GM21360 (cell line): Measurements from ENCODE around the gene CENATAC.
A peak's percentile ranks its signal among the peaks of the same experiment; 100 is the strongest.
"Not testable (repeated sequence)": the region's sequence is repeated elsewhere in the genome, so short reads cannot be mapped to it uniquely, and the experiment has no call there.

ENCODE experiments used
- ATAC-seq: cut with Tn5 transposase; IDR thresholded peaks from one replicate; pipeline ENCODE4 v1.9.1; 2021; ENCODE audit warnings: mild to moderate bottlenecking, moderate library complexity; ENCODE audit not compliant: unreplicated experiment

Gene CENATAC, protein sequence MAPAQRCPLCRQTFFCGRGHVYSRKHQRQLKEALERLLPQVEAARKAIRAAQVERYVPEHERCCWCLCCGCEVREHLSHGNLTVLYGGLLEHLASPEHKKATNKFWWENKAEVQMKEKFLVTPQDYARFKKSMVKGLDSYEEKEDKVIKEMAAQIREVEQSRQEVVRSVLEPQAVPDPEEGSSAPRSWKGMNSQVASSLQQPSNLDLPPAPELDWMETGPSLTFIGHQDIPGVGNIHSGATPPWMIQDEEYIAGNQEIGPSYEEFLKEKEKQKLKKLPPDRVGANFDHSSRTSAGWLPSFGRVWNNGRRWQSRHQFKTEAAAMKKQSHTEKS

DNA sequence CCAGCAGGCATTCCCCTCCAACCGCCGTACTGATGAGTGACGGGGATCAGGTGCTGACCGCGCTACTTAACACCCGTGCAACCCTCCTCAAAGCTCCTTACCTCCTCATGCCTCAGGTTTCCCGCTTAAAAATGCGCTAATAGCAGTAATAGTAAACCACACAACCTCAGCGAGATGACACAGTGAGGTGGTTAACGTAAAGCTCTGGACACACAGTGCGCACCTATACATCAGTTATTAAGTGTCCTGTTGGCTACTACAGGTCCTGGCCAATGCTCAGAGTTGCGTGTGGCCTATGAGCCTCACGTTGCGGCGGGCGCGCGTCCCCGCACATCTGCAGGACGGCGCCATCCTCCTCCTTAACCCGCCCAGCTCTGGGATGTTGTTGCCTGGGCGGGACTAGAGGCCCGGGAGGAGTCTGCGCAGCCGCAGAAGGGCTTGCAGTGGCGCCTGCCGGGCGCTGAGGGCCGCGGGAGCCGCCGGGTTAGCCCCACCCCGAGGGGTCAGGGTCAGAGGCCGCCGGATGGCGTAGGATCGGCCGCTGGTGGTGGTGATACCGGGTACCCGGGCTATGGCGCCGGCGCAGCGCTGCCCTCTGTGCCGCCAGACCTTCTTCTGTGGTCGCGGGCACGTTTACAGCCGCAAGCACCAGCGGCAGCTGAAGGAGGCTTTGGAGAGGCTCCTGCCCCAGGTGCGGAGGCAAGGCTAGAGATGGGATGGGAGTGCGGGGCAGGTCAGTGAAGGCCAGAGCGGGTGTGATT is at the start of gene CENATAC:
CENATAC (plus strand) TSS at position 512 of the 761 bp plus-strand sequence; CDS start at position 572, 60 bp downstream.
- peak; percentile 86 for ATAC-seq

GRCh38 chr11:118953265-118953664 is 44.7 kb upstream of the CENATAC start:
- ATAC-seq = no peak

DNA sequence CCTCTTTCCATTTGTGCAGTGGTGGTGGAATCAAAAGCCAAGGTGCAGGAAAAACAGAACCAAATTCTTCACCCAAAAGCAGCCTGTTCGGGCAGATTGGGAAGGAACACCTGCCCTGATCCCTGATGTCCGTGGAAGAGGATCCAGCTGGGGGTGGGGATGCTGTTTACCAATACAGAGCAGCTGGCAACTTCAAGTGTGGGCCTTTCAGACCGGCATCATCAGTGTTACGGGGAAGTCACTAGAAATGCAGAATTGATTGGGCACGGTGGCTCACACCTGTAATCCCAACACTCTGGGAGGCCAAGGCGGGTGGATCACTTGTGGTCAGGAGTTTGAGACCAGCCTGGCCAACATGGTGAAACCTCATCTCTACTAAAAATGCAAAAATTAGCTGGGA is 44.0 kb upstream of the CENATAC start:
- not testable (repeated sequence) for ATAC-seq

DNA sequence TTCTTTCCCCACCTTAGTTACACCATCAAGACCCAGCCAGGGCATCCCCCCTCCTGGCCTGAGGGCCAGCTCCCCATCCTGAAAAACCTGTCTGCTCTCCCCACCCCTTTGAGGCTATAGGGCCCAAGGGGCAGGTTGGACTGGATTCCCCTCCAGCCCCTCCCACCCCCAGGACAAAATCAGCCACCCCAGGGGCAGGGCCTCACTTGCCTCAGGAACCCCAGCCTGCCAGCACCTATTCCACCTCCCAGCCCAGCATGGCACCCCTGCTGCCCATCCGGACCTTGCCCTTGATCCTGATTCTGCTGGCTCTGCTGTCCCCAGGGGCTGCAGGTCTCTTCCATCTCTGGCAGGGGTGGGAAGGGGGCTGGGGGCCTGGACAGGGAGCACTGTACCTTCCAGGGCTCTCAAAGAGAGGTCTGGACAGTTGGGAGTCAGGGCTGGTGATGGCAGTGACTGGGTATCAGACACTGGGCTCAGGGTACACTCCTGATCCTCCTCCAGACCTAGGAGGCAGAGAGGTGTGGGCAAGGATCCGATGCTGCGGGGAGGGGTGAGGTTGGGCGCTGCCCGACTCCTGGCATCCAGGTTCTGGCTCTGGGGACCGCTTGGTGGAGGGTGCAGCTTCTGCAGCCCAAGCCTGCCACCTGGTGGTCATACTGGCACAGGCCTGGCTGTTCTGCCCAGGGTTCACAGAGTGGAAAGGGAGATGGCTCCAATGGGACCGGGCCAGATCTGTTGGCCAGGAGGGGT is 41.7 kb upstream of the CENATAC start, which contains the start of gene UPK2:
UPK2 (plus strand) TSS at position 205 of the 753 bp plus-strand sequence; CDS start at position 258, 53 bp downstream.
- ATAC-seq = no peak

- ATAC-seq = no peak
These were observed 41.0 kb upstream of the CENATAC start for GRCh38 chr11:118956847-118957469.

- no peak for ATAC-seq
These were observed 40.4 kb upstream of the CENATAC start for GRCh38 chr11:118957549-118957948.

GRCh38 chr11:118957968-118958367 is 40.0 kb upstream of the CENATAC start:
- ATAC-seq = no peak

GRCh38 chr11:118958577-118958976 is 39.4 kb upstream of the CENATAC start:
- no peak for ATAC-seq

- ATAC-seq = no peak
These were observed 36.7 kb upstream of the CENATAC start for GRCh38 chr11:118961189-118961588.

- ATAC-seq = no peak
These were observed 36.3 kb upstream of the CENATAC start for GRCh38 chr11:118961591-118961990.

DNA sequence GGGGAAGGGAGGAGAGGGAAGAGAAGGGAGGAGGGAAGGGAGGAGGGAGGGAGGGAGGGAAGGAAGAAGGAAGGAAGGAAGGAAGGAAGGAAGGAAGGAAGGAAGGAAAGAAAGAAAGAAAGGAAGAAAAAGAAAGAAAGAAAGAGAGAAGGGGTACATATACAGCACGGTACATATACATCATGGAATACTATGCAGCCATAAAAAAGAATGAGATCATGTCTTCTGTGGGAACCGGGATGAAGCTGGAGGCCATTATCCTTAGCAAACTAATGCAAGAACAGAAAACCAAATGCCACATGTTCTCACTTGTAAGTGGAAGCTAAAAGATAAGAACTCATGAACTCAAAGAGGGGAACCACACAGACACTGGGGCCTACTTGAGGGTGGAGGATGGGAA is 28.4 kb upstream of the CENATAC start:
- ATAC-seq = not testable (repeated sequence)

GRCh38 chr11:118971646-118972045 is 26.3 kb upstream of the CENATAC start, which contains the start of gene FOXR1:
Gene FOXR1, plus strand, starts transcription at chr11:118971761. Its CDS starts 171 bp downstream, at chr11:118971932.
- ATAC-seq = no peak

DNA sequence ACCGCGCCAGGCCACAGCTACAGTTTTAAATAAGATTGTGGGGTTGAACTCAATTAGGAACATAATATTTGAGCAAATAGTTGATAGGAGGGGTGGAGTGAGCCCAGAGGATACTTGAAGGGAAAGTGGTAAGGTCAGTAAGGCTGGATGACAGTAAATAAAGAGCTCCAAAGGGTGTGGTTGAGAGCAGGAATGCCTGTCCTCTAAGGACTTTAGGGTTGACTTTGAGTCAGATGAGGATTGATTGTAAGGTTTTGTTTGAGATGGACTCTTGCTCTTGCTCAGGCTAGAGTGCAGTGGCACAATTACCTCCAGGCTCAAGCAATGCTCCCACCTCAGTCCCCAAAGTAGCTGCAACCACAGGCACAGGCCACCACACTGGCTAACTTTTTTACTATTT is 24.0 kb upstream of the CENATAC start:
- no peak for ATAC-seq

GRCh38 chr11:118975771-118976709 is 21.9 kb upstream of the CENATAC start:
- ATAC-seq = no peak

GRCh38 chr11:118979434-118979833 is 18.5 kb upstream of the CENATAC start:
- no peak for ATAC-seq

- ATAC-seq = no peak
These were observed 17.6 kb upstream of the CENATAC start for GRCh38 chr11:118980191-118980881.

- ATAC-seq = not testable (repeated sequence)
These were observed 13.6 kb upstream of the CENATAC start for GRCh38 chr11:118984337-118984736.

DNA sequence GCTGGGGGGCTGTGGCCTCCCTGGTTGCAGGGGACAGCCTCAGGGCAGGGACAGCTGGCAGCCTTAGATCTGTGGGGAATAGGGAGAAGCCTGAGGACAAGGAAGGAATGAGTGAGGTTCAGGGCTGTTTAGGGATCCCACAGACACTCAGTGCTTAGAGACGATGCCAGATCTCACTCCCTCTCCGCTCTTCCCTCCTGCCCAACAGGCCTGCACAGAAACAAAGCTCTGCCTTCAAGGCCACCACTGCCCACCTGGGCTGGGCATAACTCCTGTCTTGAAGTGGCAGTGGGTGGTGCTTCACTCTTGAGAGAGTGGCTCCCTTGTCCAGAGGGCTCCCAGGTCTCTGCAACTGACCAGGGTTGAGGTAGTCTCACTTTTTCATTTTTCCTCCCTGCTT is 13.1 kb upstream of the CENATAC start:
- no peak for ATAC-seq

GRCh38 chr11:118988280-118988679 is 9.7 kb upstream of the CENATAC start:
- no peak for ATAC-seq
